ENCODE data around the gene PPP1CB.

- TF ChIP-seq CTCF (IDR thresholded peaks at IDR 0.05; ENCODE audit: insufficient read depth, low read length) (no peak), REST (IDR thresholded peaks at IDR 0.05; ENCODE audit: insufficient replicate concordance, low read depth) (no peak), POLR2AphosphoS5 (IDR thresholded peaks at IDR 0.05; ENCODE audit: low read depth) (no peak)
Observed at GRCh38 chr2:28764909-28765711, 13.5 kb downstream of the PPP1CB start.
